Measurements from ENCODE around the gene KAZN.
A peak's percentile ranks its signal among the peaks of the same experiment; 100 is the strongest.

The KAZN gene

GRCh38 chr1:14591600-14591999, 6.9 kb upstream of the KAZN start:
- CTCF ChIA-PET, result interaction anchor here (0.7 kb wide), 1 partner anchor 9 kb away, joined by 3 read pairs; no protein-coding TSS in a partner anchor
- no peak overlapping the region for H3K27ac ChIP-seq (ENCODE audit: extremely low read depth, low read depth, low read length)

GRCh38 chr1:14592004-14592631, 6.4 kb upstream of the KAZN start:
- H3K4me1 ChIP-seq (ENCODE audit: control insufficient read depth, insufficient read depth, low read length), result no peaks in the 10 kb centered on the region
- H3K9me3 ChIP-seq (ENCODE audit: control insufficient read depth, insufficient read depth, low read depth, low read length), result no peaks in the 10 kb centered on the region
- no peaks in the 10 kb centered on the region for H3K36me3 ChIP-seq (ENCODE audit: control insufficient read depth in 2 of 2, insufficient read depth in 1 of 2, low read length in 2 of 2)
- TF ChIP-seq SP2 (tag by site-specific recombination; IDR thresholded peaks at IDR 0.05), result no peak
- H3K27ac ChIP-seq (ENCODE audit: extremely low read depth, low read depth, low read length), result no peak overlapping the region
- ChIA-PET POLR2A (no interaction called here), CTCF (interaction anchor here (0.7 kb wide), 1 partner anchor 10 kb away, joined by 3 read pairs; no protein-coding TSS in a partner anchor)
- no peak overlapping the region for H3K4me3 ChIP-seq (ENCODE audit: low read depth, low read length)

More at GRCh38 chr1:14591600-14591999, 6.9 kb upstream of the KAZN start:
- H3K4me1 ChIP-seq (ENCODE audit: control insufficient read depth, insufficient read depth, low read length), result no peaks in the 10 kb centered on the region
- H3K4me3 ChIP-seq (ENCODE audit: low read depth, low read length), result no peak overlapping the region
- POLR2A ChIA-PET, result no interaction called here
- H3K9me3 ChIP-seq (ENCODE audit: control insufficient read depth, insufficient read depth, low read depth, low read length), result no peaks in the 10 kb centered on the region
- no peaks in the 10 kb centered on the region for H3K36me3 ChIP-seq (ENCODE audit: control insufficient read depth in 2 of 2, insufficient read depth in 1 of 2, low read length in 2 of 2)
- TF ChIP-seq ZNF623 (tag by site-specific recombination; IDR thresholded peaks at IDR 0.05), result no peak
- TF ChIP-seq IKZF3 (tag by site-specific recombination; IDR thresholded peaks at IDR 0.05), result no peak
- no peak for TF ChIP-seq ZNF555 (tag by site-specific recombination; conservative IDR thresholded peaks at IDR 0.05)
- TF ChIP-seq ZNF362 (tag by site-specific recombination; IDR thresholded peaks at IDR 0.05), result no peak
- no peak for TF ChIP-seq ZNF112 (tag by site-specific recombination; IDR thresholded peaks at IDR 0.05)
- TF ChIP-seq ZNF324 (tag by site-specific recombination; IDR thresholded peaks at IDR 0.05), result no peak
- TF ChIP-seq ZNF175 (tag by site-specific recombination; IDR thresholded peaks at IDR 0.05), result no peak
- no peak for TF ChIP-seq ZNF404 (tag by site-specific recombination; IDR thresholded peaks at IDR 0.05)
- no peak for TF ChIP-seq ZNF561 (tag by site-specific recombination; IDR thresholded peaks at IDR 0.05; ENCODE audit: borderline replicate concordance)
- TF ChIP-seq KLF17 (tag by site-specific recombination; IDR thresholded peaks at IDR 0.05), result no peak
- no peak for TF ChIP-seq SCRT1 (tag by site-specific recombination; IDR thresholded peaks at IDR 0.05; ENCODE audit: borderline replicate concordance)
- TF ChIP-seq ZNF423 (tag by site-specific recombination; IDR thresholded peaks at IDR 0.05), result no peak
- no peak for TF ChIP-seq ZBTB7A (tag by site-specific recombination; IDR thresholded peaks at IDR 0.05; ENCODE audit: low read depth)
- no peak for TF ChIP-seq KLF8 (tag by site-specific recombination; IDR thresholded peaks at IDR 0.05)

- Histone ChIP-seq H3K4me3 (ENCODE audit: low read depth, low read length) (no peak overlapping the region), H3K4me1 (ENCODE audit: control insufficient read depth, insufficient read depth, low read length) (no peaks in the 10 kb centered on the region), H3K36me3 (ENCODE audit: control insufficient read depth in 2 of 2, insufficient read depth in 1 of 2, low read length in 2 of 2) (no peaks in the 10 kb centered on the region), H3K9me3 (ENCODE audit: control insufficient read depth, insufficient read depth, low read depth, low read length) (no peaks in the 10 kb centered on the region), H3K27ac (ENCODE audit: extremely low read depth, low read depth, low read length) (no peak overlapping the region)
- ChIA-PET POLR2A (no interaction called here), CTCF (no interaction called here)
- TF ChIP-seq ZNF555 (tag by site-specific recombination; conservative IDR thresholded peaks at IDR 0.05), result no peak
- peak; percentile 25; the same call in 1 of the 2 replicates for TF ChIP-seq ZIC2 (tag by site-specific recombination; IDR thresholded peaks at IDR 0.05)
Observed at GRCh38 chr1:14593302-14593701, 5.2 kb upstream of the KAZN start.

- ChIA-PET POLR2A (no interaction called here), CTCF (interaction anchor here (0.6 kb wide), 1 partner anchor 225 kb away, joined by 3 read pairs; no protein-coding TSS in a partner anchor)
- H3K4me1 ChIP-seq (ENCODE audit: control insufficient read depth, insufficient read depth, low read length), result no peaks in the 10 kb centered on the region
- H3K4me3 ChIP-seq (ENCODE audit: low read depth, low read length), result no peak overlapping the region
- no peak overlapping the region for H3K27ac ChIP-seq (ENCODE audit: extremely low read depth, low read depth, low read length)
- no peak for TF ChIP-seq ZBTB44 (tag by site-specific recombination; IDR thresholded peaks at IDR 0.05)
- TF ChIP-seq ZFP37 (tag by site-specific recombination; IDR thresholded peaks at IDR 0.05), result no peak
- TF ChIP-seq ATF2 (tag by site-specific recombination; IDR thresholded peaks at IDR 0.05; ENCODE audit: low read depth), result peak; percentile 55
- no peaks in the 10 kb centered on the region for H3K9me3 ChIP-seq (ENCODE audit: control insufficient read depth, insufficient read depth, low read depth, low read length)
- H3K36me3 ChIP-seq (ENCODE audit: control insufficient read depth in 2 of 2, insufficient read depth in 1 of 2, low read length in 2 of 2), result no peaks in the 10 kb centered on the region
Observed at GRCh38 chr1:14594045-14594444, 4.4 kb upstream of the KAZN start.

All from HEK293 (cell line).